NT2/D1 (cell line): ENCODE data around the gene IL17C.

ENCODE experiments used
- DNase-seq: peaks from one replicate; pipeline ENCODE4 v3.0.0-alpha.2; 2011; ENCODE audit warnings: low read depth, low spot score
- H3K27me3 ChIP-seq: 2 replicates; pipeline ENCODE4 v1.6.0; 2011; ENCODE audit warnings: mild to moderate bottlenecking; ENCODE audit not compliant: insufficient read length, insufficient read depth
- H3K36me3 ChIP-seq: 2 replicates; pipeline ENCODE4 v1.6.1; 2011; ENCODE audit warnings: mild to moderate bottlenecking, low read length, mixed read lengths; ENCODE audit not compliant: insufficient read depth, insufficient read length
- H3K4me1 ChIP-seq: 2 replicates; pipeline ENCODE4 v1.5.1; 2011; ENCODE audit not compliant: insufficient read depth, insufficient read length
- H3K4me3 ChIP-seq: 2 replicates; pipeline ENCODE4 v1.5.1; 2011; ENCODE audit warnings: low read depth; ENCODE audit not compliant: insufficient read length
- H3K9ac ChIP-seq: 2 replicates; pipeline ENCODE4 v1.6.0; 2011; ENCODE audit warnings: low read depth; ENCODE audit not compliant: insufficient read length
- H3K9me3 ChIP-seq: 2 replicates; pipeline ENCODE4 v1.5.1; 2011; ENCODE audit warnings: mild to moderate bottlenecking, low read length; ENCODE audit not compliant: insufficient read depth
- SUZ12 ChIP-seq: IDR thresholded peaks from 2 replicates; pipeline ENCODE4 v1.6.1; 2011; ENCODE audit not compliant: insufficient read length, insufficient read depth; ENCODE audit errors: extremely low read depth
- YY1 ChIP-seq: IDR thresholded peaks from 2 replicates; pipeline ENCODE4 v1.6.1; 2011; ENCODE audit not compliant: insufficient read length, insufficient read depth
- ZNF274 ChIP-seq: IDR thresholded peaks from 2 replicates; pipeline ENCODE4 v1.6.1; 2011; ENCODE audit warnings: mild to moderate bottlenecking, low read depth, low read length

The IL17C gene

DNA sequence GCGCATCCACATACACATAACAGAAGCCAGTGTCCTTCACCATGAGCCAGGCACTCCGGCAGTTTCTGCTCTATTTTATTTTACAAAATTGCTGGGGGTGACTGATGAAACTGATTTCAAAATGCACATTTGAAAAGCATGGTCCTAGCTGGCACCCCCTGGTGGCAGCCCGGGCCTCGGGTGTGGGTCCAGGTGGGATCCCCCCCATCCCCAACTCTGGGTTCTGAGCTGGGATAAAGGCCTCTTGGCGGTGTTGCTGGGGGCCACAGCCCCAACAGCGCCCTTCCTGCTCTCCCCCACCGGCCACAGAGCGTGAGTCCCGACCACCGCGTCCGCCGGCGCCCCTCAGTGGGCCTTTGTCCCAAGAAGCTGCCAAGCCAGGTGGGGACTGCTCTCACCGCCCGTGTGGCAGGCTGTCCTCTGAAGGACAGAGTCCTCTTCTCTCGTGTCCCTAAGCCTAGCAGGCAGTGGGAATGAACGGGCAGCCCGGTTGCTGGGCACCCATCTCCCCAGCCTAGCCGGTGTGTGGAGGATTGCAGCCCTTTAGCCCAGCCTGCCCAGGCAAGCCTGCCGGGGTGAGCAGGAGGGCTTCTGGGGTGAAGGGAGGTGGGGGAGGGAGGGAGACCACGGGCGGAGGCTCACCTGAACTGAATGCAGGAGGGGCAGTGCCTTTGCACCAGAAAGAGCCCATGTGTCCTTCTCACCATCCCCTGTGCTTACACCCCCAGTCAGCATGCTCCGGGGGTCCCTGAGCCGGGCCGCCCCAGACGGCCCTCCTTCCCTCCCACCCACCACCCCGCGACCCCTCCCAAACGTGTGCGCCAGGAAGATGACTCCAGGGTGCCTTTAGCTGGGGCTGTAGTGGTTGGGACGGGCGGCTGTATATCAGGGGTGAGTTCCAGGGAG is 47.0 kb downstream of the IL17C start:
- Histone ChIP-seq H3K4me1 (peaks cover 40% of the 10 kb centered on the region), H3K36me3 (no peaks in the 10 kb centered on the region), H3K4me3 (peak overlapping the region; percentile 51), H3K27me3 (peaks cover 54% of the 10 kb centered on the region), H3K9ac (peak overlapping the region; percentile 79), H3K9me3 (no peaks in the 10 kb centered on the region)
- TF ChIP-seq ZNF274 (no peak), YY1 (no peak), SUZ12 (no peak)
- no peak for DNase-seq

DNA sequence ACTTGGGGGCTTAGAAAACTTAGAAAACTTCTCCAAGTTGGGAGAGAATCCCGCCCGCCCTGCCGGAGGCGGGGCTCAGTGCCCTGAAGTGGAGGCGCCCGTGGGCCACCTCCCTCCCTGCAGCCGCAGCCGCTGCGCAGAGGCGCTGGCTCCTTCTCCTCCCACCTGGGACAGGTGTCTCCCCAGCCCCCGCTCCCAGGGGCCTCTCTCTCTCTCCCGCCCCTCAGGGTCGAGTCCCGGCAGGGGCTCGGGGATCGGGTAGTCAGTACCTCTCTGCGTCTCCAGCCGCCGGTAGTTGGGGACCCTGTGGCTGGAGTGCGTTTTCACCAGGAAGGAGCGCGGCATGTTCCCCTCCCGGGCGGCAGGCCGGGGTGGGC is 47.7 kb downstream of the IL17C start:
- no peak for TF ChIP-seq YY1
- no peak for TF ChIP-seq ZNF274
- TF ChIP-seq SUZ12: no peak

DNA sequence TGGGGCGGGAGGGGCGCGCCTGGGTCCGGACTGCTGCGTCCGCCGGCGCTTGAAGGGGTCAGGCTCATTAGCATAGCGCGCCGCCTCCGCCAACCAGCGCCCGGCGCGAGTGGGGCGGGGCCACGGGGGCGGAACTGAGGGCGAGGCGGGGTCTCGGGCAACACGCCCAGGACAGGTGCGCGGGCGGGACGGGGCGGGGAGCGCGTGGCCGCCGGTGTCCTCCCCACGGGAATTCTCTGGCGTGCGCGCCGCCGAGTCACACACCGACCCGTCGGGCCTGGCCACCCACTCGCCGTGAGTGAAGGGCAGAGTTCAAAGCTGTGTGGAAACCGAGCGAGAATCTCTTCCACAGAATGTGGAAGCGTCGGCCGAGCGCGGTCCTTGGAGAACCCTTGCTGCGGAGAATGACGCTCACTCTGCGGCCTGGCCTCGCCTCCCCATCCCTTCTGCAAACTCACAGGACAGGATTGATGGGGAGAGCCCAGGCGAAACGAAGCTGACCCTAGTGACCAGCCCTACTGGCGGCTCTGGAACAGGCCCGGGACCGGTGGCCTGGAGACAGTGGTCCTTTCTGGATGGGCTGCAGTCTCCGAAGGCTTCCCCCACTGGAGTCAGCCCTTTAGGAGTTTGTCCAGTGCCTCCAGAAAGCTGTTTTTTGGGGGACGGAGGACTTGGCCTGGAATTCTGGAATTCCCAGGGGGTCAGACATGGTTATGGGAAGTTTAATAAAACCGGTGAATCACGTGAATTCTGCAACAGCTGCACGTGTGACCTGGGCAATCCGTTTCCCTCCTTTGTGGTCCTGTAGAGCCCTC is 48.3 kb downstream of the IL17C start, which contains the start of gene SNAI3:
TSS of gene SNAI3 (minus strand) at position 69 of the 815 bp plus-strand sequence. CDS start 101 bp downstream, outside the sequence.
- H3K36me3 ChIP-seq: no peaks in the 10 kb centered on the region
- no peak for DNase-seq
- peaks cover 61% of the 10 kb centered on the region for H3K27me3 ChIP-seq
- H3K9me3 ChIP-seq: no peaks in the 10 kb centered on the region
- peak within 1 kb of the TSS; percentile 79 for H3K9ac ChIP-seq
- TF ChIP-seq SUZ12 (no peak), YY1 (no peak)
- peak within 1 kb of the TSS; percentile 51 for H3K4me3 ChIP-seq
- H3K4me1 ChIP-seq: peaks cover 41% of the 10 kb centered on the region

More for the DNA sequence above, 47.7 kb downstream of the IL17C start:
- Histone ChIP-seq H3K4me1 (peaks cover 43% of the 10 kb centered on the region), H3K36me3 (no peaks in the 10 kb centered on the region), H3K9me3 (no peaks in the 10 kb centered on the region), H3K4me3 (peak overlapping the region; percentile 51), H3K27me3 (peaks cover 61% of the 10 kb centered on the region), H3K9ac (peak overlapping the region; percentile 79)
- DNase-seq: no peak

DNA sequence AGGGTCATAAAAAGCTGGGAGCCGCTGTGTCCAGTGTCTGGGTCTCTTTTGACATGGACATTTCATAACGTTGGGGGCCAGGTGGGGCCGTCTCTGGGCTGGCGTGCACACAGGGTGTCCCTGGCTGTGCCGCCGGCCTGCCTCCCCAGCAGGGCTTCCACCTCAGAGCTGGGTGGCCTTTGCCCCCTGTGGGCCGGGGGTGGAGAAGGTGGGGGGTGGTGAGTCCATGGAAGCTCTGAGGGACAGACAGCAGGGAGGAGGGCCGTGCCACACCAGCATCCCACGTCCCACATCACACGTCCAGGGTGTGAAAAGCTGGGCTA is 48.8 kb downstream of the IL17C start:
- Histone ChIP-seq H3K4me1 (peaks cover 36% of the 10 kb centered on the region), H3K4me3 (no peak overlapping the region), H3K27me3 (peaks cover 61% of the 10 kb centered on the region), H3K9me3 (no peaks in the 10 kb centered on the region), H3K9ac (no peak overlapping the region), H3K36me3 (no peaks in the 10 kb centered on the region)
- no peak for TF ChIP-seq ZNF274
- DNase-seq: no peak

DNA sequence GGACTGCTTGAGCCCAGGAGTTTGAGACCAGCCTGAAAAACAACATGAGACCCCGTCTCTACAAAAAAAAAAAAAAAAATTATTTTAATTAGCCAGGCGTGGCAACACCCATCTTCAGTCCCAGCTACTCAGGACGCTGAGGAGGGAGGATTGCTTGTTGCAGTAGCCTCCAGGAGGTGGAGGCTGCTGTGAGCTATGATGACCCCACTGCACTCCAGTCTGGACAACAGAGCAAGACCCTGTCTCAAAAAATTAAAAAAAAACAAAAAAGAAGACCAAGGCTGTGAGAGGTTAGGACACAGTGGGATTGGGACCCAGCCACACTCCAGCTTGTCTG is 49.3 kb downstream of the IL17C start:
- H3K9me3 ChIP-seq: no peaks in the 10 kb centered on the region
- H3K36me3 ChIP-seq: no peaks in the 10 kb centered on the region
- no peak overlapping the region for H3K9ac ChIP-seq
- H3K27me3 ChIP-seq: peaks cover 61% of the 10 kb centered on the region
- no peak for TF ChIP-seq SUZ12
- TF ChIP-seq YY1: no peak
- TF ChIP-seq ZNF274: no peak
- no peak for DNase-seq
- H3K4me3 ChIP-seq: no peak overlapping the region
- peaks cover 36% of the 10 kb centered on the region for H3K4me1 ChIP-seq

GRCh38 chr16:88688013-88688778 is 49.8 kb downstream of the IL17C start:
- Histone ChIP-seq H3K4me3 (no peak overlapping the region), H3K27me3 (peaks cover 61% of the 10 kb centered on the region), H3K36me3 (no peaks in the 10 kb centered on the region), H3K9ac (peak overlapping the region; percentile 45), H3K4me1 (peaks cover 36% of the 10 kb centered on the region), H3K9me3 (no peaks in the 10 kb centered on the region)
- DNase-seq: no peak
- TF ChIP-seq YY1 (no peak), ZNF274 (no peak), SUZ12 (no peak)
